SJCRH30 (cell line): ENCODE results near the gene GPRC5C. TPM values are rescaled to one million over a fixed set of nuclear protein-coding genes. Genes with fewer than 3 reads are reported as not detected.

ENCODE experiments used
- DNase-seq, 2 experiments: peaks; one replicate each; pipeline ENCODE4 v3.0.0-alpha.2; 2015 to 2020
- H3K27ac ChIP-seq: fragments of 250-450 bp; sonication (Bioruptor Pico); 2 replicates; pipeline ENCODE4 v1.5.1; 2020; ENCODE audit warnings: mild to moderate bottlenecking, moderate library complexity
- H3K27me3 ChIP-seq: fragments of 250-450 bp; sonication (Bioruptor Pico); 2 replicates; pipeline ENCODE4 v1.5.1; 2020; ENCODE audit warnings: mild to moderate bottlenecking, moderate library complexity
- H3K36me3 ChIP-seq: fragments of 250-450 bp; sonication (Bioruptor Pico); 2 replicates; pipeline ENCODE4 v1.5.1; 2020; ENCODE audit warnings: mild to moderate bottlenecking, moderate library complexity
- H3K4me1 ChIP-seq: fragments of 250-450 bp; sonication (Bioruptor Pico); 2 replicates; pipeline ENCODE4 v1.5.1; 2020; ENCODE audit warnings: mild to moderate bottlenecking, moderate library complexity
- H3K4me3 ChIP-seq: fragments of 250-450 bp; sonication (Bioruptor Pico); 2 replicates; pipeline ENCODE4 v1.5.1; 2020; ENCODE audit warnings: mild to moderate bottlenecking, moderate library complexity
- H3K9me3 ChIP-seq: fragments of 250-450 bp; sonication (Bioruptor Pico); replicated peaks from 2 replicates; pipeline ENCODE4 v1.5.1; 2020; ENCODE audit warnings: mild to moderate bottlenecking, moderate library complexity
- total RNA-seq: library from RNA; depleted of rRNA; stranded (reverse); fragments of >200 nt; shearing (Covaris generic); gene quantifications from 2 replicates; pipeline ENCODE4 v1.2.3, GENCODE V29; 2014; rRNA removed

GPRC5C gene
- total RNA-seq: not detected in 2 replicates

GRCh38 chr17:74431568-74432423, at the start of gene GPRC5C:
GPRC5C (plus strand) TSS chr17:74432088; CDS start chr17:74439777, 7,689 bp downstream.
- Histone ChIP-seq H3K36me3 (no peaks in the 10 kb centered on the region), H3K4me1 (no peaks in the 10 kb centered on the region), H3K27me3 (0 out of 2 replicates have a peak, but pooled peaks cover under 1% of the 10 kb centered on the region), H3K27ac (no peak within 1 kb of the TSS), H3K9me3 (no peaks in the 10 kb centered on the region), H3K4me3 (no peak within 1 kb of the TSS)
- DNase-seq: no peak

- H3K9me3 ChIP-seq: no peaks in the 10 kb centered on the region
- no peak overlapping the region for H3K27ac ChIP-seq
- no peaks in the 10 kb centered on the region for H3K36me3 ChIP-seq
- peaks cover 11% of the 10 kb centered on the region; the same call in 1 of the 2 replicates for H3K27me3 ChIP-seq
- no peak for DNase-seq
- H3K4me1 ChIP-seq: no peaks in the 10 kb centered on the region
- no peak overlapping the region for H3K4me3 ChIP-seq
Observed at GRCh38 chr17:74383141-74383540, 48.7 kb upstream of the GPRC5C start.

GRCh38 chr17:74385201-74385600, 46.7 kb upstream of the GPRC5C start:
- no peaks in the 10 kb centered on the region for H3K36me3 ChIP-seq
- no peak for DNase-seq
- no peak overlapping the region for H3K4me3 ChIP-seq
- H3K27ac ChIP-seq: no peak overlapping the region
- peaks cover 9% of the 10 kb centered on the region; the same call in 1 of the 2 replicates for H3K27me3 ChIP-seq
- no peaks in the 10 kb centered on the region for H3K4me1 ChIP-seq
- H3K9me3 ChIP-seq: no peaks in the 10 kb centered on the region

- no peak overlapping the region for H3K27ac ChIP-seq
- no peak overlapping the region for H3K4me3 ChIP-seq
- DNase-seq: no peak
- no peaks in the 10 kb centered on the region for H3K9me3 ChIP-seq
- peaks cover 6% of the 10 kb centered on the region; the same call in 1 of the 2 replicates for H3K27me3 ChIP-seq
- no peaks in the 10 kb centered on the region for H3K36me3 ChIP-seq
- H3K4me1 ChIP-seq: no peaks in the 10 kb centered on the region
Observed at GRCh38 chr17:74386386-74386785, 45.5 kb upstream of the GPRC5C start.

GRCh38 chr17:74387365-74388218, 44.3 kb upstream of the GPRC5C start:
- no peaks in the 10 kb centered on the region for H3K9me3 ChIP-seq
- no peaks in the 10 kb centered on the region for H3K36me3 ChIP-seq
- no peak overlapping the region for H3K27ac ChIP-seq
- DNase-seq: no peak
- H3K4me1 ChIP-seq: no peaks in the 10 kb centered on the region
- H3K4me3 ChIP-seq: no peak overlapping the region
- peaks cover 11% of the 10 kb centered on the region; the same call in 1 of the 2 replicates for H3K27me3 ChIP-seq

GRCh38 chr17:74389084-74389753, 42.7 kb upstream of the GPRC5C start:
- Histone ChIP-seq H3K4me1 (no peaks in the 10 kb centered on the region), H3K36me3 (no peaks in the 10 kb centered on the region), H3K27me3 (peaks cover 23% of the 10 kb centered on the region; the same call in 1 of the 2 replicates), H3K27ac (no peak overlapping the region), H3K9me3 (0 out of 2 replicates have a peak, but pooled peaks cover 4% of the 10 kb centered on the region), H3K4me3 (no peak overlapping the region)
- no peak for DNase-seq

GRCh38 chr17:74389937-74390679, 41.8 kb upstream of the GPRC5C start:
- Histone ChIP-seq H3K27me3 (peaks cover 23% of the 10 kb centered on the region; the same call in 1 of the 2 replicates), H3K27ac (no peak overlapping the region), H3K4me1 (no peaks in the 10 kb centered on the region), H3K9me3 (0 out of 2 replicates have a peak, but pooled peaks cover 4% of the 10 kb centered on the region), H3K4me3 (no peak overlapping the region), H3K36me3 (no peaks in the 10 kb centered on the region)
- no peak for DNase-seq

GRCh38 chr17:74390680-74391653, 40.9 kb upstream of the GPRC5C start:
- no peaks in the 10 kb centered on the region for H3K4me1 ChIP-seq
- H3K27ac ChIP-seq: no peak overlapping the region
- H3K27me3 ChIP-seq: peaks cover 23% of the 10 kb centered on the region; the same call in 1 of the 2 replicates

GRCh38 chr17:74391771-74392170, 40.1 kb upstream of the GPRC5C start:
- Histone ChIP-seq H3K27ac (no peak overlapping the region), H3K36me3 (no peaks in the 10 kb centered on the region), H3K4me3 (no peak overlapping the region), H3K27me3 (peaks cover 23% of the 10 kb centered on the region; the same call in 1 of the 2 replicates), H3K4me1 (no peaks in the 10 kb centered on the region), H3K9me3 (0 out of 2 replicates have a peak, but pooled peaks cover 4% of the 10 kb centered on the region)
- no peak for DNase-seq

More at GRCh38 chr17:74390680-74391653, 40.9 kb upstream of the GPRC5C start:
- Histone ChIP-seq H3K4me3 (no peak overlapping the region), H3K36me3 (no peaks in the 10 kb centered on the region), H3K9me3 (0 out of 2 replicates have a peak, but pooled peaks cover 4% of the 10 kb centered on the region)
- no peak for DNase-seq

- Histone ChIP-seq H3K4me3 (no peak overlapping the region), H3K9me3 (0 out of 2 replicates have a peak, but pooled peaks cover 4% of the 10 kb centered on the region), H3K4me1 (no peaks in the 10 kb centered on the region), H3K36me3 (no peaks in the 10 kb centered on the region), H3K27me3 (peaks cover 18% of the 10 kb centered on the region; the same call in 1 of the 2 replicates), H3K27ac (no peak overlapping the region)
- no peak for DNase-seq
Observed at GRCh38 chr17:74392848-74393247, 39.0 kb upstream of the GPRC5C start.

- Histone ChIP-seq H3K4me3 (no peak overlapping the region), H3K9me3 (0 out of 2 replicates have a peak, but pooled peaks cover 4% of the 10 kb centered on the region), H3K4me1 (no peaks in the 10 kb centered on the region), H3K27me3 (peaks cover 17% of the 10 kb centered on the region; the same call in 1 of the 2 replicates), H3K27ac (no peak overlapping the region), H3K36me3 (no peaks in the 10 kb centered on the region)
- DNase-seq: no peak
Observed at GRCh38 chr17:74393346-74393942, 38.4 kb upstream of the GPRC5C start.

GRCh38 chr17:74394275-74394950, 37.5 kb upstream of the GPRC5C start:
- Histone ChIP-seq H3K36me3 (no peaks in the 10 kb centered on the region), H3K4me1 (no peaks in the 10 kb centered on the region), H3K9me3 (0 out of 2 replicates have a peak, but pooled peaks cover 4% of the 10 kb centered on the region), H3K27me3 (peaks cover 17% of the 10 kb centered on the region; the same call in 1 of the 2 replicates), H3K4me3 (no peak overlapping the region), H3K27ac (no peak overlapping the region)
- DNase-seq: no peak
